Activated gamma-delta T cell treated with anti-CD3 and anti-CD28 coated beads, Interleukin-2, amount 50 U/mL, for 16 hours (primary cell): ENCODE measurements around the gene ZNF629.

ENCODE experiments used
- DNase-seq: peaks from one replicate; pipeline ENCODE4 v3.0.0-alpha.2; 2020; ENCODE audit warnings: low read depth

ZNF629 gene

DNA sequence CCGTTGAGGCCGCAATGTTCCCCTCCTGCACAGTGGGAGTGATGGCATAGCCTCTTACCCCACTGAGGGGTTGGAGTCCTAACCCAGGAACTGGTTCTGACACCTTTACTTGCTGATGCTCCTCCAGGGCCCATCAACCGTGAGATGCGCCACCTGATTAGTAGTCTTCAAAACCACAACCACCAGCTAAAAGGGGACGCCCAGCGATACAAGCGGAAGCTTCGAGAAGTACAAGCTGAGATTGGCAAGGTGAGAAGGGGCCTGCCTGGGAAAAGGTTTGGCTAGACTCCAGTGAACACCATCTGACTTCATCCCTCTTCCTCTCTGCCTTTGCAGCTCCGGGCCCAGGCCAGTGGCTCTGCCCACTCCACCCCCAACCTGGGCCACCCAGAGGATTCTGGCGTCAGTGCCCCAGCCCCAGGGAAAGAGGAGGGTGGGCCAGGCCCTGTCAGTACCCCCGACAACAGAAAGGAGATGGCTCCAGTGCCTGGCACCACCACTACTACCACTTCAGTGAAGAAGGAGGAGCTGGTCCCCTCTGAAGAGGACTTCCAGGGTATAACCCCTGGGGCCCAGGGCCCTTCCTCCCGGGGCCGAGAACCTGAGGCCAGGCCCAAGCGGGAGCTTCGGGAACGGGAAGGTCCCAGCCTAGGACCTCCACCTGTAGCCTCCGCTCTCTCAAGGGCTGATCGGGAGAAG lies 19.1 kb downstream of the ZNF629 start:
- DNase-seq: no peak

GRCh38 chr16:30766933-30767284 lies 20.1 kb downstream of the ZNF629 start:
- no peak for DNase-seq

- no peak for DNase-seq
These were observed 20.6 kb downstream of the ZNF629 start for GRCh38 chr16:30766206-30766932.

DNA sequence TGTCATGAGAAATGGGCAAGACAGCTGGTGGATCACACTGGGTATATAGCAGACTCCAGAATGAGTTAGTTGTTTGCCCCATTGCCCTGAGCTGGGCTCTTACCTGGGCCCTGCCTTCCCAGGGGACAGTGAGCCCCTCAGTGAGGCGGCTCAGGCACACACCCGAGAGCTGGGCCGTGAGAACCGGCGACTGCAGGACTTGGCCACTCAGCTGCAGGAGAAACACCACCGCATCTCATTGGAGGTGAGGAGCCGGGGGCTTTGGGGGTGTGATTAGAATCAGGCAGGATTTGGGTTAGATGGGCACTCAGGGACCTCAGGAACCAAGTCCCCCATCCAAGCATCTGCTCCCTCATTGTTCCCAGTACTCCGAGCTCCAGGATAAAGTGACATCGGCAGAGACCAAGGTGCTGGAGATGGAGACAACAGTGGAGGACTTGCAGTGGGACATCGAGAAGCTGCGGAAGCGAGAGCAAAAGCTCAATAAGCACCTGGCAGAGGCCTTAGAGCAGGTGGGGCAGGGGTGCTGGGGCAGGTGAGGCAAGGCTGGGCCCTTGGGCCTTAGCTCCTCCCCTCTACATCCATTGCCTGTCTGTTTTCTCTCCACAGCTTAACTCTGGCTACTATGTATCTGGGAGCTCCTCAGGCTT lies 22.1 kb downstream of the ZNF629 start:
- DNase-seq: no peak

- no peak for DNase-seq
These were observed 22.9 kb downstream of the ZNF629 start for GRCh38 chr16:30764086-30764485.

GRCh38 chr16:30762991-30763725 lies 23.8 kb downstream of the ZNF629 start:
- no peak for DNase-seq

GRCh38 chr16:30761928-30762902 lies 24.8 kb downstream of the ZNF629 start, which contains the start of the genes CFAP119 and RNF40:
TSS of gene CFAP119 (minus strand) at chr16:30762062. CDS start at chr16:30761748, 314 bp downstream.
TSS of gene RNF40 (plus strand) at chr16:30762322. CDS start at chr16:30762546, 224 bp downstream.
- DNase-seq: peak; percentile 85

DNA sequence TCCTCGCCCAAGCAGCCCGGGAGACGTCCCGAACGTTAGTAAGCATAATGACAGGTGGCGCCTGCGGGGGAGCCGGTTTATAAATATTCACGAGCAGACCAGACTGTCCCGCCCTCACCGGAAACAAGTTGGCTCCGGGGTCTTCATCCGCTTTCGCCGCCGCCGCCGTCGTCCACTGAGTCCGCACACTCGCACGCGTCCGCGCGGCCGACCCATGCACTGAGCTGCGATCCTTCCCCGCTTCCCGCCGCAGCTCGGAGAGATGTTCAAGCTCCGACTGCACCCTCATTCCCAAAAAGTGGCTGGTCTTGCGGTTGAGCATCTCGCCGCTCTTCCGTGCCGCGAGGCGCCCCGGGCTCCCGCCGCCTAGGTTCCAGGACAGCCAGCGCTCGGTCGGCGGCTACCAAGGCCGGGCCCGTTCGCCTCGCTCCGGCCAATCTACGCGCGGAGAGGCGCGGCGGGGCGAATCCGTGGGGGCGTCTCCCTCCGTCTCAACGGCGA lies 25.5 kb downstream of the ZNF629 start:
- DNase-seq: no peak

DNA sequence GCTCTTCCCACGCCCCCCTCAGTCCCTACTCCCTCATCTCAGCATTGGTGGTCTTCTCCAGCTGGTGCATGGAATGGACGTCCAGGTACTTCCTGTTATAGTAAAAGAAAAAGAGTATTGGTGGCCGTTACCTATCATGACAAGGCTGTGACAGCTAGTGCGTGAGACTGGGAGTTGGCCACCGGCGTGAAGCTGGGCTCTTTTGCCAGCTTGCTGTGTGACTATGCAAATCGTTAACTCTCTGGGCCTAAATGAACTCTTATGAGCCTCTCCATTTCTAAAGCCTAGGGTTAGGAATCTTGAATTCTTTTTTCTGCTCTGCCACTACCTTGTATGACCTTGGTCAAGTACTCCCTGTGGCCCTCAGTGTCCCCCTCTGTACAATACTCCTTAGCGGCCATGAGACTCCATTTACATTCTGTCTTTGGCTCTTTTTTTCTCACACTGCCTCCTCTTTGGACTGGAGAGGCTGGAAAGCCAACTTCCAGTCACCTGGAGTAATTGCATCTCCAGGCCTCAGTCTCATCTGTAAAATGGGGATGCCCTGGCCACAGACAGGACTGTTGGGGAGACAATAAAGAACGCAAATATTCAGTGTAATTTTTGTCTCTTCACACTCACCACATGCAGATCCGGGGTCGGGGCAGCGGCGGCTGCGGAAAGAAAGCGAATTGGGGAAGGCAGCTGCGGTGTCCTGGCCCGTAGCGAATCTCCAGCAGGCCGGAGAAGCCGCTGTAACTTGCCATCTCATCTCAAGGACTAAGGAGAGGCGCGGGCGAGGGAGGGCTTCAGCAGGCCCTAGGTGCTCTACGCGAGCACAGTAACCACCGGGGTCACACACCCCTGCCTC lies 26.2 kb downstream of the ZNF629 start:
- DNase-seq: no peak

GRCh38 chr16:30760001-30760559 lies 26.9 kb downstream of the ZNF629 start:
- DNase-seq: no peak

- no peak for DNase-seq
These were observed 28.0 kb downstream of the ZNF629 start for GRCh38 chr16:30758988-30759491.

DNA sequence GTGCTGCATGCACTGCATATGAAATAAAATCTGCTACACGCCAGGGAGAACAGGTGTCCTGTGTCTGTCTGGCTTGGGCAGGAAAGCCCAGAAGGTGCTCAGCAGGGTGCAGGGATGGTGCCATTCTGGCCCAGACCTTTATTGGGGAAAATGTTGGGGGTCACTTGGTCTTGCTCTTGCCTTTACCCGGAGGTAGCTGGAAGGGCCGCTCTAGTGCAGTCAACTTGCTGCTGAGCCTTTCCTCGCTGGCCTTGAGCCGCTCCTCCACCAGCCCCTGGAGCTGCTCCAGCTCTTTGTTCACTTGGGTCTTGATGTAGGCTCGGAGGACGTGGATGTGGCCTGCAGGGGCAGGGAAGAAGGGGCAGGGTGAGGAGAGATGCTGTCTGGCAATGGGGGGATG lies 29.7 kb downstream of the ZNF629 start:
- DNase-seq: no peak

DNA sequence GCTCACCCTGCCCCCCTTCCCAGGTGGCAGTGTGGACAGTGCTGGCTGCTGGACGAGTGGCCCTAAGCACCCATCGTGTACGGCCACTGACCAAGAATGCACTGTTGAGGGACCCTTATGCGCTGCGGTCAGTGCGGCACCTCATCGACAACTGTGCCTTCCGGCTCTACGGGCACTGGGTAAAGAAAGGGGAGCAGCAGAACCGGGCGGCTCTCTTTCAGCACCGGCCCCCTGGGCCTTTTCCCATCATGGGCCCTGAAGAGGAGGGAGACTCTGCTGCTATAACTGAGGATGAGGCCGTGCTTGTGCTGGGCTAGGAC lies 30.3 kb downstream of the ZNF629 start:
- DNase-seq: no peak

DNA sequence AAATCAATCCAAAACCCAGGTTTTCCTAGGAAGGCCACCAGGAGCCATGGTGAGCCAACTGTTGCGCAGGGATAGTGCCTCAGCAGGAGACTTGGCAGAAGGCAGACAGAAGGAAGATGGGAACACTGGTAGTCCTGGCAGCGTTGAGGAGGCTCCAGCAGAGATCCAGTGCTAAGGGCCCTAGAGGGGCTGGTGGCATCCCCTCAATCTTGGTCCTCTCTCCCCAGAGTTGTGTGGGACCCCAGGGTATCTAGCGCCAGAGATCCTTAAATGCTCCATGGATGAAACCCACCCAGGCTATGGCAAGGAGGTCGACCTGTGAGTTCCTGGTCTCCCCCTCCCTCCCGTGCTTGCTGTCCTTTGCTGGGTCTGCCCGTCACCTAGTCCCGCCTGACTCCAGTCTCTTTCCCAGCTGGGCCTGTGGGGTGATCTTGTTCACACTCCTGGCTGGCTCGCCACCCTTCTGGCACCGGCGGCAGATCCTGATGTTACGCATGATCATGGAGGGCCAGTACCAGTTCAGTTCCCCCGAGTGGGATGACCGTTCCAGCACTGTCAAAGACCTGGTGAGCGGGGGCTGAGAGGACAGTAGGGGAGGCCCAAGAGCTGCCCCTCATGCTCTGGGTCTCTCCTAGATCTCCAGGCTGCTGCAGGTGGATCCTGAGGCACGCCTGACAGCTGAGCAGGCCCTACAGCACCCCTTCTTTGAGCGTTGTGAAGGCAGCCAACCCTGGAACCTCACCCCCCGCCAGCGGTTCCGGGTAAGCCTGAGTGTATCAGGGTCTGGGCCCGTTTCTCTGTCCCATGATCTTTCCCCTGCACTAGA lies 30.8 kb downstream of the ZNF629 start:
- no peak for DNase-seq

DNA sequence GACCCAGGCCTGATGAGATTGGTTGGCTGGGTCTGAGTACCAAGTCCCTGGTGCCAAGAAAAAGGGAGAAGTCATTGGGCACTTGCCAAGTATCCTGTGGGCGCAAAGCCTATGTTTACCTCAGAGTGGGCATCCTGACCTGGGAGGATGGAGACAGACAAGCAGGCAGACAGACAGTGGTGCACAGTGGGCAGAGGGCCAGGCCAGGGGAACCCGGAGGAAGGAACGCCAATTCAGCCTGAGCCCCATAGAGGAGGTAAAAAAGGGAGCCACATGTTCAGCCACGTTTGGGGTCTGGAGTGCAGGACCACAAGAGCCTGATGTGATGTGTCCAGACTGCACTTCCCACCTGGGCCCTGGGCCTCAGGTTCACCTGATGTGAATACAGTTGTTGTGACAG lies 33.4 kb downstream of the ZNF629 start:
- DNase-seq: no peak

DNA sequence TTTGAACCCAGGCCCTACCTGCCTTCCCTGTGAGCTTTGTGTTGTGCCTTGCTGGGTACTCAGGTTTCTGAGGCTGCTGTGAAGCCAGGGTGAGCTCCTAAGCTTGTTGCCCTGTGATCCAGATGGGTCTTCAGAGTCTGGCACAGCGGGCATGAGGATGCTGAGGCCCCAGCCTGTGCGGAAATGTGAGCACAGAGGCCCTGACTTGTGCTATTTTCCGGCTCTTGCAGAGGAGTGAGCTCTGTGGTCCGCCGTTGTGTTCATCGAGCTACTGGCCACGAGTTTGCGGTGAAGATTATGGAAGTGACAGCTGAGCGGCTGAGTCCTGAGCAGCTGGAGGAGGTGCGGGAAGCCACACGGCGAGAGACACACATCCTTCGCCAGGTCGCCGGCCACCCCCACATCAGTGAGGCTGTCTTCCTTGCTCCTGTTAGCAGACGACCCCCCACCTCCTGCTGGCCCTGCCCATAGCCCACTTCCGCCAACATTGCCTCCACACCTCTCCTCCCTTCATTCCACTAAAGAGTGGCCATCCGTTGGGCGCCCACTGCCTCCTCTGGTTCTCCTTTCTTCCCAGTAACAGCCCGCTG lies 36.0 kb downstream of the ZNF629 start:
- DNase-seq: no peak

DNA sequence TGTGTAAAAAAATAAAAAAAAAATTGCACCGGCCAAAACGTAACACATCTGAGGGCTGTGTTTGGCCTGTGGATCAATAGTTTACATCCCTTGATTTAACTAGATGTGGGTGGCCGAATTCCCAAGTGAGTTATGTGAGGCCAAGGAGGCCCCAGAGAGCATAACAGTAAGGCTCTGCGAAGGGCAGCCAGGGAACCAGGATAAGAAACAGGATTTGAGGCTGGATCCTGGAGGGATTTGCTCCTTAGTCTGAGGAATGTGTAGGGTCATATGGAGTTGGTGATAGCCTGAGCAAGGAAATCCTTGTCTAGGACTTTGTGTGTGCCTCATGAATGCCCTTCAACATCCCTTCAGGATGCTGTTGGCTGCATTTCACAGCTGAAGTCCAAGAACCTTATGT lies 36.8 kb downstream of the ZNF629 start:
- no peak for DNase-seq
